Measurements from ENCODE around the gene CFAP97D2.
"Not testable (repeated sequence)": the region's sequence is repeated elsewhere in the genome, so short reads cannot be mapped to it uniquely, and the experiment has no call there.

CFAP97D2 gene

GRCh38 chr13:114236227-114236626 lies 57.2 kb downstream of the CFAP97D2 start:
- H3K36me3 ChIP-seq (ENCODE audit: control insufficient read depth, insufficient read depth, low read length): peaks cover 45% of the 10 kb centered on the region
- H3K4me1 ChIP-seq (ENCODE audit: control insufficient read depth, insufficient read depth, low read length, poor library complexity, severe bottlenecking): no peaks in the 10 kb centered on the region
- H3K9me3 ChIP-seq (ENCODE audit: control insufficient read depth, low read length): peaks cover 3% of the 10 kb centered on the region
- no CpG with 5 or more reads among the region's 4 CpGs for WGBS, 2 experiments (ENCODE audit: insufficient coverage in 2 of 2)
- H3K4me3 ChIP-seq (ENCODE audit: extremely low read depth, insufficient read depth, low read length, poor library complexity, severe bottlenecking): peak overlapping the region; percentile 90
- H3K27ac ChIP-seq (ENCODE audit: low read depth, low read length, severe bottlenecking): no peak overlapping the region

GRCh38 chr13:114237415-114238112 lies 58.5 kb downstream of the CFAP97D2 start:
- Histone ChIP-seq H3K36me3 (ENCODE audit: control insufficient read depth, insufficient read depth, low read length) (peaks cover 58% of the 10 kb centered on the region), H3K4me3 (ENCODE audit: extremely low read depth, insufficient read depth, low read length, poor library complexity, severe bottlenecking) (no peak overlapping the region), H3K27ac (ENCODE audit: low read depth, low read length, severe bottlenecking) (no peak overlapping the region), H3K4me1 (ENCODE audit: control insufficient read depth, insufficient read depth, low read length, poor library complexity, severe bottlenecking) (no peaks in the 10 kb centered on the region), H3K9me3 (ENCODE audit: control insufficient read depth, low read length) (peaks cover 3% of the 10 kb centered on the region)
- 93 to 98% methylated on average over 5 of the region's 7 CpGs for WGBS, 2 experiments (ENCODE audit: insufficient coverage in 2 of 2)

GRCh38 chr13:114241918-114242317 lies 62.9 kb downstream of the CFAP97D2 start:
- H3K36me3 ChIP-seq (ENCODE audit: control insufficient read depth, insufficient read depth, low read length): peaks cover 90% of the 10 kb centered on the region
- WGBS, 2 experiments (ENCODE audit: insufficient coverage in 2 of 2): 100% methylated on average over 4 of the region's 6 CpGs
- no peak overlapping the region for H3K4me3 ChIP-seq (ENCODE audit: extremely low read depth, insufficient read depth, low read length, poor library complexity, severe bottlenecking)
- no peak overlapping the region for H3K27ac ChIP-seq (ENCODE audit: low read depth, low read length, severe bottlenecking)
- H3K4me1 ChIP-seq (ENCODE audit: control insufficient read depth, insufficient read depth, low read length, poor library complexity, severe bottlenecking): no peaks in the 10 kb centered on the region
- no peaks in the 10 kb centered on the region for H3K9me3 ChIP-seq (ENCODE audit: control insufficient read depth, low read length)

GRCh38 chr13:114243971-114244370 lies 64.9 kb downstream of the CFAP97D2 start:
- H3K9me3 ChIP-seq (ENCODE audit: control insufficient read depth, low read length): no peaks in the 10 kb centered on the region
- H3K27ac ChIP-seq (ENCODE audit: low read depth, low read length, severe bottlenecking): no peak overlapping the region
- H3K4me1 ChIP-seq (ENCODE audit: control insufficient read depth, insufficient read depth, low read length, poor library complexity, severe bottlenecking): no peaks in the 10 kb centered on the region
- no peak overlapping the region for H3K4me3 ChIP-seq (ENCODE audit: extremely low read depth, insufficient read depth, low read length, poor library complexity, severe bottlenecking)
- 100% methylated on average over 2 of the region's 3 CpGs; no CpG with 5 or more reads in 1 of the 2 experiments for WGBS, 2 experiments (ENCODE audit: insufficient coverage in 2 of 2)
- peaks cover 91% of the 10 kb centered on the region for H3K36me3 ChIP-seq (ENCODE audit: control insufficient read depth, insufficient read depth, low read length)

- no peak overlapping the region for H3K4me3 ChIP-seq (ENCODE audit: extremely low read depth, insufficient read depth, low read length, poor library complexity, severe bottlenecking)
- no peak overlapping the region for H3K27ac ChIP-seq (ENCODE audit: low read depth, low read length, severe bottlenecking)
- no CpG with 5 or more reads among the region's 5 CpGs for WGBS, 2 experiments (ENCODE audit: insufficient coverage in 2 of 2)
- no peaks in the 10 kb centered on the region for H3K4me1 ChIP-seq (ENCODE audit: control insufficient read depth, insufficient read depth, low read length, poor library complexity, severe bottlenecking)
- H3K9me3 ChIP-seq (ENCODE audit: control insufficient read depth, low read length): no peaks in the 10 kb centered on the region
- peaks cover 91% of the 10 kb centered on the region for H3K36me3 ChIP-seq (ENCODE audit: control insufficient read depth, insufficient read depth, low read length)
Measured at GRCh38 chr13:114244637-114245036, 65.6 kb downstream of the CFAP97D2 start.

- Histone ChIP-seq H3K4me1 (ENCODE audit: control insufficient read depth, insufficient read depth, low read length, poor library complexity, severe bottlenecking) (no peaks in the 10 kb centered on the region), H3K4me3 (ENCODE audit: extremely low read depth, insufficient read depth, low read length, poor library complexity, severe bottlenecking) (no peak overlapping the region), H3K27ac (ENCODE audit: low read depth, low read length, severe bottlenecking) (no peak overlapping the region), H3K9me3 (ENCODE audit: control insufficient read depth, low read length) (no peaks in the 10 kb centered on the region), H3K36me3 (ENCODE audit: control insufficient read depth, insufficient read depth, low read length) (peaks cover 92% of the 10 kb centered on the region)
- 84 to 93% methylated on average over 3 of the region's 3 CpGs for WGBS, 2 experiments (ENCODE audit: insufficient coverage in 2 of 2)
Measured at GRCh38 chr13:114248011-114248410, 69.0 kb downstream of the CFAP97D2 start.

- Histone ChIP-seq H3K9me3 (ENCODE audit: control insufficient read depth, low read length) (no peaks in the 10 kb centered on the region), H3K27ac (ENCODE audit: low read depth, low read length, severe bottlenecking) (no peak overlapping the region), H3K36me3 (ENCODE audit: control insufficient read depth, insufficient read depth, low read length) (peaks cover 93% of the 10 kb centered on the region), H3K4me1 (ENCODE audit: control insufficient read depth, insufficient read depth, low read length, poor library complexity, severe bottlenecking) (no peaks in the 10 kb centered on the region), H3K4me3 (ENCODE audit: extremely low read depth, insufficient read depth, low read length, poor library complexity, severe bottlenecking) (no peak overlapping the region)
- 94 to 95% methylated on average over 4 to 6 of the region's 7 CpGs for WGBS, 2 experiments (ENCODE audit: insufficient coverage in 2 of 2)
Measured at GRCh38 chr13:114249077-114249476, 70.0 kb downstream of the CFAP97D2 start.

GRCh38 chr13:114251639-114252440 lies 72.8 kb downstream of the CFAP97D2 start:
- H3K36me3 ChIP-seq (ENCODE audit: control insufficient read depth, insufficient read depth, low read length): peaks cover 91% of the 10 kb centered on the region
- WGBS, 2 experiments (ENCODE audit: insufficient coverage in 2 of 2): 80 to 100% methylated on average over 1 of the region's 1 CpG
- not testable (repeated sequence) for H3K4me3 ChIP-seq (ENCODE audit: extremely low read depth, insufficient read depth, low read length, poor library complexity, severe bottlenecking); H3K4me1 ChIP-seq (ENCODE audit: control insufficient read depth, insufficient read depth, low read length, poor library complexity, severe bottlenecking); H3K9me3 ChIP-seq (ENCODE audit: control insufficient read depth, low read length); H3K27ac ChIP-seq (ENCODE audit: low read depth, low read length, severe bottlenecking)

- Histone ChIP-seq H3K4me1 (ENCODE audit: control insufficient read depth, insufficient read depth, low read length, poor library complexity, severe bottlenecking) (no peaks in the 10 kb centered on the region), H3K27ac (ENCODE audit: low read depth, low read length, severe bottlenecking) (no peak overlapping the region), H3K36me3 (ENCODE audit: control insufficient read depth, insufficient read depth, low read length) (peaks cover 92% of the 10 kb centered on the region), H3K9me3 (ENCODE audit: control insufficient read depth, low read length) (no peaks in the 10 kb centered on the region), H3K4me3 (ENCODE audit: extremely low read depth, insufficient read depth, low read length, poor library complexity, severe bottlenecking) (no peak overlapping the region)
- WGBS, 2 experiments (ENCODE audit: insufficient coverage in 2 of 2): 67 to 71% methylated on average over 1 of the region's 1 CpG
Measured at GRCh38 chr13:114256547-114256946, 77.5 kb downstream of the CFAP97D2 start.

- no peak overlapping the region for H3K4me3 ChIP-seq (ENCODE audit: extremely low read depth, insufficient read depth, low read length, poor library complexity, severe bottlenecking)
- peaks cover 90% of the 10 kb centered on the region for H3K36me3 ChIP-seq (ENCODE audit: control insufficient read depth, insufficient read depth, low read length)
- WGBS, 2 experiments (ENCODE audit: insufficient coverage in 2 of 2): 70 to 87% methylated on average over 3 of the region's 4 CpGs
- no peaks in the 10 kb centered on the region for H3K9me3 ChIP-seq (ENCODE audit: control insufficient read depth, low read length)
- no peak overlapping the region for H3K27ac ChIP-seq (ENCODE audit: low read depth, low read length, severe bottlenecking)
- no peaks in the 10 kb centered on the region for H3K4me1 ChIP-seq (ENCODE audit: control insufficient read depth, insufficient read depth, low read length, poor library complexity, severe bottlenecking)
Measured at GRCh38 chr13:114257014-114257413, 78.0 kb downstream of the CFAP97D2 start.

GRCh38 chr13:114258589-114258988 lies 79.5 kb downstream of the CFAP97D2 start:
- Histone ChIP-seq H3K36me3 (ENCODE audit: control insufficient read depth, insufficient read depth, low read length) (peaks cover 89% of the 10 kb centered on the region), H3K4me1 (ENCODE audit: control insufficient read depth, insufficient read depth, low read length, poor library complexity, severe bottlenecking) (no peaks in the 10 kb centered on the region), H3K9me3 (ENCODE audit: control insufficient read depth, low read length) (no peaks in the 10 kb centered on the region), H3K4me3 (ENCODE audit: extremely low read depth, insufficient read depth, low read length, poor library complexity, severe bottlenecking) (no peak overlapping the region), H3K27ac (ENCODE audit: low read depth, low read length, severe bottlenecking) (no peak overlapping the region)
- WGBS, 2 experiments (ENCODE audit: insufficient coverage in 2 of 2): 97 to 100% methylated on average over 3 to 8 of the region's 8 CpGs
